Measurements from ENCODE around the gene INKA2.

Gene INKA2

GRCh38 chr1:111738133-111738435 lies 1.1 kb downstream of the INKA2 start:
- H3K79me1 ChIP-seq (ENCODE audit: low read length): peaks cover 2% of the 10 kb centered on the region
- H3K4me1 ChIP-seq (ENCODE audit: control insufficient read depth, low read depth, low read length): peaks cover 10% of the 10 kb centered on the region
- H3K27me3 ChIP-seq (ENCODE audit: insufficient read depth, low read length, poor library complexity): no peaks in the 10 kb centered on the region
- H2BK15ac ChIP-seq (replicated peaks; ENCODE audit: low read depth): no peak overlapping the region
- no peak overlapping the region for H3K4me3 ChIP-seq (ENCODE audit: low read length)
- H3K79me2 ChIP-seq (ENCODE audit: control insufficient read depth, insufficient read depth, low read length): no peaks in the 10 kb centered on the region
- no peak overlapping the region for H4K5ac ChIP-seq (ENCODE audit: low read length)
- no peak overlapping the region for H4K8ac ChIP-seq (ENCODE audit: low read depth, low read length)
- no peak overlapping the region for H3K27ac ChIP-seq (ENCODE audit: low read depth, low read length)
- no peaks in the 10 kb centered on the region for H3K36me3 ChIP-seq (ENCODE audit: control insufficient read depth, insufficient read depth, low read length)
- no peak overlapping the region for H3K18ac ChIP-seq (ENCODE audit: low read length)
- WGBS (ENCODE audit: extremely low coverage, insufficient coverage, low lambda C conversion rate): no CpG with 5 or more reads among the region's 9 CpGs
- H2BK5ac ChIP-seq (ENCODE audit: low read length): no peak overlapping the region
- no peak overlapping the region for H2BK120ac ChIP-seq (ENCODE audit: low read depth, low read length)
- H3K4ac ChIP-seq (ENCODE audit: low read depth, low read length): no peak overlapping the region
- peak overlapping the region; percentile 48 for H3K4me2 ChIP-seq (ENCODE audit: low read length)
- H2AK5ac ChIP-seq (ENCODE audit: low read length): no peak overlapping the region
- H3K56ac ChIP-seq (ENCODE audit: low read length): no peak overlapping the region
- H3K9ac ChIP-seq (ENCODE audit: low read length): no peak overlapping the region
- DNase-seq: no peak
- H3K23ac ChIP-seq (ENCODE audit: low read length): no peak overlapping the region

- H3K27me3 ChIP-seq (ENCODE audit: insufficient read depth, low read length, poor library complexity): no peaks in the 10 kb centered on the region
- no peak overlapping the region for H3K9ac ChIP-seq (ENCODE audit: low read length)
- H2AK5ac ChIP-seq (ENCODE audit: low read length): no peak overlapping the region
- no peak overlapping the region for H4K8ac ChIP-seq (ENCODE audit: low read depth, low read length)
- H2BK120ac ChIP-seq (ENCODE audit: low read depth, low read length): no peak overlapping the region
- H3K79me2 ChIP-seq (ENCODE audit: control insufficient read depth, insufficient read depth, low read length): no peaks in the 10 kb centered on the region
- H3K4me2 ChIP-seq (ENCODE audit: low read length): peak overlapping the region; percentile 7
- WGBS (ENCODE audit: extremely low coverage, insufficient coverage, low lambda C conversion rate): no CpG with 5 or more reads among the region's 8 CpGs
- DNase-seq: peak; percentile 30
- no peak overlapping the region for H2BK15ac ChIP-seq (replicated peaks; ENCODE audit: low read depth)
- no peak overlapping the region for H3K56ac ChIP-seq (ENCODE audit: low read length)
- no peak overlapping the region for H3K4ac ChIP-seq (ENCODE audit: low read depth, low read length)
- H3K4me1 ChIP-seq (ENCODE audit: control insufficient read depth, low read depth, low read length): peaks cover 10% of the 10 kb centered on the region
- no peak overlapping the region for H3K27ac ChIP-seq (ENCODE audit: low read depth, low read length)
- H2BK5ac ChIP-seq (ENCODE audit: low read length): no peak overlapping the region
- H3K4me3 ChIP-seq (ENCODE audit: low read length): no peak overlapping the region
- no peak overlapping the region for H4K5ac ChIP-seq (ENCODE audit: low read length)
- no peak overlapping the region for H3K18ac ChIP-seq (ENCODE audit: low read length)
- no peak overlapping the region for H3K23ac ChIP-seq (ENCODE audit: low read length)
- no peaks in the 10 kb centered on the region for H3K36me3 ChIP-seq (ENCODE audit: control insufficient read depth, insufficient read depth, low read length)
- peaks cover 2% of the 10 kb centered on the region for H3K79me1 ChIP-seq (ENCODE audit: low read length)
Observed at GRCh38 chr1:111737216-111738132, 1.7 kb downstream of the INKA2 start.

- Histone ChIP-seq H3K79me1 (ENCODE audit: low read length) (peaks cover 3% of the 10 kb centered on the region), H3K56ac (ENCODE audit: low read length) (no peak overlapping the region), H3K36me3 (ENCODE audit: control insufficient read depth, insufficient read depth, low read length) (no peaks in the 10 kb centered on the region), H3K23ac (ENCODE audit: low read length) (no peak overlapping the region), H2BK5ac (ENCODE audit: low read length) (no peak overlapping the region), H4K8ac (ENCODE audit: low read depth, low read length) (no peak overlapping the region), H3K4me1 (ENCODE audit: control insufficient read depth, low read depth, low read length) (peaks cover 10% of the 10 kb centered on the region), H3K4ac (ENCODE audit: low read depth, low read length) (no peak overlapping the region), H3K18ac (ENCODE audit: low read length) (no peak overlapping the region), H3K9ac (ENCODE audit: low read length) (no peak overlapping the region), H3K4me3 (ENCODE audit: low read length) (no peak overlapping the region), H3K4me2 (ENCODE audit: low read length) (no peak overlapping the region), H4K5ac (ENCODE audit: low read length) (no peak overlapping the region), H2BK120ac (ENCODE audit: low read depth, low read length) (no peak overlapping the region), H2AK5ac (ENCODE audit: low read length) (no peak overlapping the region), H3K79me2 (ENCODE audit: control insufficient read depth, insufficient read depth, low read length) (no peaks in the 10 kb centered on the region), H2BK15ac (replicated peaks; ENCODE audit: low read depth) (no peak overlapping the region), H3K27ac (ENCODE audit: low read depth, low read length) (no peak overlapping the region), H3K27me3 (ENCODE audit: insufficient read depth, low read length, poor library complexity) (no peaks in the 10 kb centered on the region)
- no peak for DNase-seq
- no CpG with 5 or more reads among the region's 4 CpGs for WGBS (ENCODE audit: extremely low coverage, insufficient coverage, low lambda C conversion rate)
Observed at GRCh38 chr1:111736548-111737215, 2.5 kb downstream of the INKA2 start.

- Histone ChIP-seq H4K8ac (ENCODE audit: low read depth, low read length) (no peak overlapping the region), H3K9ac (ENCODE audit: low read length) (no peak overlapping the region), H3K56ac (ENCODE audit: low read length) (no peak overlapping the region), H3K79me1 (ENCODE audit: low read length) (peaks cover 3% of the 10 kb centered on the region), H4K5ac (ENCODE audit: low read length) (no peak overlapping the region), H3K4me3 (ENCODE audit: low read length) (no peak overlapping the region), H2BK5ac (ENCODE audit: low read length) (no peak overlapping the region), H3K18ac (ENCODE audit: low read length) (no peak overlapping the region), H3K79me2 (ENCODE audit: control insufficient read depth, insufficient read depth, low read length) (no peaks in the 10 kb centered on the region), H3K36me3 (ENCODE audit: control insufficient read depth, insufficient read depth, low read length) (no peaks in the 10 kb centered on the region), H3K4me2 (ENCODE audit: low read length) (no peak overlapping the region), H2BK120ac (ENCODE audit: low read depth, low read length) (no peak overlapping the region), H3K4ac (ENCODE audit: low read depth, low read length) (no peak overlapping the region), H3K4me1 (ENCODE audit: control insufficient read depth, low read depth, low read length) (peaks cover 10% of the 10 kb centered on the region), H3K27ac (ENCODE audit: low read depth, low read length) (no peak overlapping the region), H3K27me3 (ENCODE audit: insufficient read depth, low read length, poor library complexity) (no peaks in the 10 kb centered on the region), H2AK5ac (ENCODE audit: low read length) (no peak overlapping the region), H2BK15ac (replicated peaks; ENCODE audit: low read depth) (no peak overlapping the region), H3K23ac (ENCODE audit: low read length) (peak overlapping the region; percentile 1)
- no CpG with 5 or more reads among the region's 8 CpGs for WGBS (ENCODE audit: extremely low coverage, insufficient coverage, low lambda C conversion rate)
- peak; percentile 56 for DNase-seq
Observed at GRCh38 chr1:111735858-111736544, 3.2 kb downstream of the INKA2 start.

GRCh38 chr1:111735321-111735720 lies 3.9 kb downstream of the INKA2 start:
- no CpG with 5 or more reads among the region's 4 CpGs for WGBS (ENCODE audit: extremely low coverage, insufficient coverage, low lambda C conversion rate)
- no peaks in the 10 kb centered on the region for H3K79me2 ChIP-seq (ENCODE audit: control insufficient read depth, insufficient read depth, low read length)
- peaks cover 10% of the 10 kb centered on the region for H3K4me1 ChIP-seq (ENCODE audit: control insufficient read depth, low read depth, low read length)
- no peak overlapping the region for H2BK120ac ChIP-seq (ENCODE audit: low read depth, low read length)
- no peaks in the 10 kb centered on the region for H3K36me3 ChIP-seq (ENCODE audit: control insufficient read depth, insufficient read depth, low read length)
- H2BK5ac ChIP-seq (ENCODE audit: low read length): no peak overlapping the region
- H3K9ac ChIP-seq (ENCODE audit: low read length): no peak overlapping the region
- H3K23ac ChIP-seq (ENCODE audit: low read length): no peak overlapping the region
- H3K27ac ChIP-seq (ENCODE audit: low read depth, low read length): no peak overlapping the region
- H3K18ac ChIP-seq (ENCODE audit: low read length): no peak overlapping the region
- no peak overlapping the region for H3K4me2 ChIP-seq (ENCODE audit: low read length)
- H3K4me3 ChIP-seq (ENCODE audit: low read length): no peak overlapping the region
- no peak overlapping the region for H4K5ac ChIP-seq (ENCODE audit: low read length)
- H3K56ac ChIP-seq (ENCODE audit: low read length): no peak overlapping the region
- no peak for DNase-seq
- no peak overlapping the region for H3K4ac ChIP-seq (ENCODE audit: low read depth, low read length)
- no peak overlapping the region for H2BK15ac ChIP-seq (replicated peaks; ENCODE audit: low read depth)
- H3K79me1 ChIP-seq (ENCODE audit: low read length): peaks cover 3% of the 10 kb centered on the region
- H4K8ac ChIP-seq (ENCODE audit: low read depth, low read length): no peak overlapping the region
- no peaks in the 10 kb centered on the region for H3K27me3 ChIP-seq (ENCODE audit: insufficient read depth, low read length, poor library complexity)
- no peak overlapping the region for H2AK5ac ChIP-seq (ENCODE audit: low read length)
